DMS114 treated with DMSO at 0.1 percent for 48 hours (cell line): ENCODE results near the gene CPEB1.
"Not testable (repeated sequence)": the region's sequence is repeated elsewhere in the genome, so short reads cannot be mapped to it uniquely, and the experiment has no call there.

Source experiments
- DNase-seq: peaks from one replicate; lab custom pipeline; 2025; ENCODE audit not compliant: unreplicated experiment; lab: John Stamatoyannopoulos, UW

Gene CPEB1

GRCh38 chr15:82548700-82549099, 98.5 kb downstream of the CPEB1 start:
- no peak for DNase-seq

DNA sequence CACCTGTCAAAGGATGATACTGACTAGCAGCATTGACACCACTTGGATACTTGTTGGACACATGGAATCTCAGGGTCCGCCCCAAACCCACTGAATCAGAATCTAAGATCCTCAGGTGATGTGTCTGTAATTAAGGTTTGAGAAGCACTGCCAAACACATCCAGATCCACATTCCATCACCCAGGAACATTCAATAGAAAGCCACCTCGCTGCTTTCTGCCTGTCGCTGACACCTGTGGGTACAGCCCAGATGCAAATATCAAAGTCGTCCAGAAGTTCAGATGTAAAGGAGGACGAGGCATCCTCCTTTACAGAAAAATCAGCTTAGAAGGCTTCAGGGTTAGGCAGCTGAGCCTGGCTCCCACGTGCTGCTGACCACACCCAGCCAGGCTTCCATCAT, 101.7 kb downstream of the CPEB1 start:
- no peak for DNase-seq

- DNase-seq, result no peak
Observed at GRCh38 chr15:82545002-82545401, 102.2 kb downstream of the CPEB1 start.

- no peak for DNase-seq
Observed at GRCh38 chr15:82544431-82544830, 102.7 kb downstream of the CPEB1 start.

GRCh38 chr15:82543160-82543559, 104.0 kb downstream of the CPEB1 start:
- no peak for DNase-seq

DNA sequence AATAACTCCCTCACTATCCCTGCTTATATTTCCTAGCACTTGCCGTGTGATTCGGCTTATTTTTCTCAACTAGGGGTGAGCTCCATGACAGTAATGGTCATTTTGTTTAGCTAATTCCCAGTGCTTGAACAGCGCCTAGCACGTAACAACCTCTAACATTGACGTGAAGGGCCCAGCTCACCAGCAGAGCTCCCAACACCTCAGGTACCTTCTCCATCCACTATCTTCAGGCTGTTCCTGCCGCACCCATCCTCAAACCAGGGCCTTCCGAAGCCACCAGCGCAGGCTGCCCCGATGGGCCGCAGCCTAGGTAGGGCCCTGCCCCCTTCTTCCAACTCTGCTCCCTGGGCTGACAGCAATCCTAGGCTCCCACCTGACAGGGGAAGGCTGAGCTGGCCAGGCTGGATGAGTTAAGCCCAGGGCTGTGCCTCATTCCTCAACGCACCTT, 106.2 kb downstream of the CPEB1 start:
- no peak for DNase-seq

GRCh38 chr15:82540055-82540983, 106.8 kb downstream of the CPEB1 start, which contains the start of gene RPS17:
Gene RPS17 (minus strand): TSS chr15:82540457. CDS start chr15:82540428, 29 bp downstream.
- no peak for DNase-seq

- no peak for DNase-seq
Observed at GRCh38 chr15:82539691-82540054, 107.5 kb downstream of the CPEB1 start.

GRCh38 chr15:82538961-82539690, 108.0 kb downstream of the CPEB1 start:
- no peak for DNase-seq

GRCh38 chr15:82537351-82537908, 109.7 kb downstream of the CPEB1 start:
- no peak for DNase-seq

DNA sequence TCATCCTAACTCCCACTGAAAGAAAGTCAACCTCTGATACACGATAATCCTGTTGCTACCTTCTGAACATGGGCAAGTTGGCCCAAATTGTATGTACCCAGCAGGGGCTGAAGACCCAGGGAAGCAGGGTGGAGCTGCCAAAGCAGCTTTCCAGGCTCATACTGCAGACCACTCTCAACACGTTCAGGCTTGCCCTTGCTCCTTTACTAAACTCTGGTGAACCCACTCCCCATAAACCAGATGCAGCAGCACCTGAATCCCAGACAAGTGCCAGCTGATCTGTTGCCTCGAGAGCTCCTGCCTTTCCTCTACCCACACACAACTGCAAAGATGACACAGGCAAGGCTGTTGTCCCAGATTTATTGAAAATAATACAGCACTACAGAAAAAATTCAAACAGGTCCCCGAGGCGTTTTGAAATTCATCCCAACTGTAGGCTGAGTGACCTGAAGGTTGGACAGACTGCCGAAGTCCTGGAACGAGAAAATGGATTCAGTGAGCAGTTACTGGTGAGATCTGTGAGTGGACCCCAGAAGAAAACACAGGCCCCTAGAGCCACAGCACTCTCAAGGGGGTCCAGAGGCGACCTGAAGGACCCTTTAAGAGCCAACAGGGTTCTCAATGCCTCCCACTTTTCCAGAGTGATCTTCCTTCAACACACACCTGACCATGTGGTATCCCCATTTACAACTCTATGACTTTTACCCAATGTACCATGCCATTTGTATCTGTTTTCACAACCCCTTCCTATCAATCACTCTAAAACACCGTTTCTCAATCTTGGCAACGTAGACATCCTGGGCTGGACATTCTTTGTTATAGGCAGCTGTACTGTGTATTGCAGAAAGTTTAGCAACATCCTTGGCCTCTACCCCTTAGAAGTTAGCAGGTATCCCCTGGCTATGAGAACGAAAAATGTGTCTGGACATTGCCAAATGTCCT, 110.5 kb downstream of the CPEB1 start:
- no peak for DNase-seq

DNA sequence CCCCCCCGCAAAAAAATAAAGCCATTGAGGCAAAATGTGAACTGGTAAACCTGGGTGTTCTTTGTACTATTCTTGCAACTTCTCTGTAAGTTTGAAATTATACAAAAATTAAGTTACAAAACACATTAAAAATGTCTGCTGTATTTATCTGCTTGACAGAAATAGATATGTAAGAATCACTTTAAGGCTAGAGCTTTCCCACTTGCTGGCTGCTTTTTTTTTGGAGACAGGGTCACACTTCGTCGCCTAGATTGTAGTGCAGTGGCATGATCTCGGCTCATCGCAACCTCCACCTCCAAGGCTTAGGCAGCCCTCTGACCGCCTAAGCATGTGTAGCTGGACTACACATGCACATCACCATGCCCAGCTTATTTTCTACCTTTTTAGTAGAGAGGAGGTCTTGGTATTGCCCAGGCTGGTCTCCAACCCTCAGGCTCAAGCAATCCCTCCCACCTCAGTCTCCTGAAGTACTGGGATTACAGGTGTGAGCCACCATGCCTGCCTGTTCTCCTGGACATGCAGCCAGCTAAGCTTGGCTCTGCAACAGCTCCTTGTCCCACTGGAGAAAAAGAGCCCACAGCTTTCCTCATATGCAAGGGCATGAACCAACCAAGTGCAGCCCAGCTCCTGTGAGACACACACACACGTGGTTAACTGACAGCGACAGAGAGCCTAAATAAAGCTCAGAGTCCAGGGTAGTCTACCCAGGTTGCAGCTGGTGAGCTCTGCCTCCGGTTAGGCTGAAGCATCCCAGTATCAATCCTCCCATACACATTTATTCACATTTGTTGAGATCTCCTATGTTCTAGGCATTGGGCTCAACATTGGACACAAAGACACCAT, 111.4 kb downstream of the CPEB1 start:
- DNase-seq, result no peak

DNA sequence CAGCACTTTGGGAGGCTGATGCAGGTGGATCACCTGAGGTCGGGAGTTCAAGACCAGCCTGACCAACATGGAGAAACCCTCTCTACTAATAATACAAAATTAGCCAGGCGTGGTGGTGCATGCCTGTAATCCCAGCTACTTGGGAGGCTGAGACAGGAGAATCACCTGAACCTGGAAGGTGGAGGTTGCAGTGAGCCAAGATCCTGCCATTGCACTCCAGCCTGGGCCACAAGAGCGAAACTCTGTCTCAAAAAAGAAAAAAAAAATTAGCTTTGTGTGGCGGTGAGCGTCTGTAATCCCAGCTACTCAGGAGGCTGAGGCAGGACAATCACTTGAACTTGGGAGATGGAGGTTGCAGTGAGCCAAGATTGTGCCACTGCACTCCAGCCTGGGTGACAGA, 112.0 kb downstream of the CPEB1 start:
- DNase-seq, result not testable (repeated sequence)

GRCh38 chr15:82534457-82534861, 112.7 kb downstream of the CPEB1 start:
- DNase-seq, result not testable (repeated sequence)

- no peak for DNase-seq
Observed at GRCh38 chr15:82533801-82534200, 113.4 kb downstream of the CPEB1 start.

DNA sequence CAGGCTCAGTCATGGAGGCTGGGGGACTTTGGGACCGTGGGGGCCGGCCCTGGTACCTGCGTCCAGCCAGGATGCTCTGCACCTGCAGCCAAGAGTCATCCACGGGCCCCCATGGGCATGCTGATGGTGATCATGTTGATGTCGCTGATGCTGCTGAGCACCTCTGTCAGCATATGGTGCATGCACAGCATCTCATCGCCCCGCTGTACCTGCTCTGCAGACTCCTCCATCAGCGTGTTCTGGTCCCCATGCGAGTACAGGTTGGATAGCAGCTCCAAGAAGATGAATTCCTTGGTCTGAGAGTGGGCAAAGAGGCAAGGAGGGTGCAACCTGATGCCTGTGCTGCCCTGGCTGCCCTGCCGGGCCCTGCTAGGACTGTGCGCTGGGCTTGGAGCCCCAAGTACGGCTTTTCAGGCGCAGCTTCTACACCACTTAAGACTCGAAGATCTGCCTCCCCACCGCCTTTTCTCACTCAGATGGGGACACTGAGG, 114.1 kb downstream of the CPEB1 start:
- DNase-seq, result no peak

GRCh38 chr15:82532383-82532990, 114.7 kb downstream of the CPEB1 start:
- DNase-seq, result no peak

DNA sequence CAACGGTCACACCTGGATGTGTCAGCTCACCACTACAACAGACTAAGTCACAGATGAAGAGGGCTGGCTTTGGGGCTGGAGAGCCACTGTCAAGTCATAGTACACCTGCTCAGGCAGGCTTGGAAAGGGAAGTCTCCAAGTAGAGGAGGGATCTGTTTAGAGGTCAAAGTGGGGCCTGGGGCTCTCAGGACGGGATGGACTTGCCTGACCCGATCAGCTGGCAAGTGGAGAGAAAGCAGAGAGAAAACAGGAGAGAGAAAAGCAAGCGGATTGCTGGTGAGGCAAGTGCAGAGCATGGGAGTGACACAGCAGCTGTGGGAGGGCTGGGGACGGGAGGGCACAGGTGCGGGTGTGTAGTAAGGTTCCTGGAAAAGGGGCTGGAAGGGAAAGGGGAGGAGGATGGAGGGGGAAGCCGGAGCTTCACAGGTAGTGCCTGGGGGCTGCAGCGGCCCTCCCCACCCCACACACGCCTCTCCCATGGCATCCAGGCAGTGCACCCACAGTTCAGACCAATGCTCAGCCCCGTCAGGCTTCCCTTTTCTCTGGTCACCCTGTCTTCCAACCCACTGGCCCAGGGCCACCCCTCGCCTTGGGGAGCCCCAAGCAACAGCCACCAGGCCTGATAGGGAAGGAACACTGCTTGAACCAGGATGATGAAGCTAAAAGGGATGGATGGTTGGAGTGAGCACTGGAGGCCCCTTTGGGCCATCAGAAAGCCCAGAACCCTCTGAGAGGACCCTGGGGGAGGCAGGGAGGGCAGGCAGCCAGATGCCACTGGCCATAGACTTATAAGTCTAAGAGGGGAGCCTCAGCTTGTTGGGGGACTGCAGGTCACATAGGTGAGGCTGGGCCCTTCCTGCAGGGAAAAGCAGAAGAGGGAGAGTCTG, 115.4 kb downstream of the CPEB1 start:
- DNase-seq, result no peak
